Retinal pigment epithelial cell (primary cell): ENCODE results near the gene F2RL2.

Experiments used
- DNase-seq: peaks from one replicate; pipeline ENCODE4 v3.0.0-alpha.2; 2010; ENCODE audit warnings: low read depth
- H3K4me3 ChIP-seq: 2 replicates; pipeline ENCODE4 v1.5.1; 2011; ENCODE audit warnings: mild to moderate bottlenecking, low read length, control low read depth, moderate library complexity
- TF ChIP-seq, protein P1 (sequence below): conservative IDR thresholded peaks from 2 replicates; pipeline ENCODE4 v1.5.1; 2011; ENCODE audit warnings: low read depth, low read length, control low read depth, inconsistent platforms

The F2RL2 gene

GRCh38 chr5:76662521-76662920, 39.3 kb upstream of the F2RL2 start:
- TF ChIP-seq, protein P1, sequence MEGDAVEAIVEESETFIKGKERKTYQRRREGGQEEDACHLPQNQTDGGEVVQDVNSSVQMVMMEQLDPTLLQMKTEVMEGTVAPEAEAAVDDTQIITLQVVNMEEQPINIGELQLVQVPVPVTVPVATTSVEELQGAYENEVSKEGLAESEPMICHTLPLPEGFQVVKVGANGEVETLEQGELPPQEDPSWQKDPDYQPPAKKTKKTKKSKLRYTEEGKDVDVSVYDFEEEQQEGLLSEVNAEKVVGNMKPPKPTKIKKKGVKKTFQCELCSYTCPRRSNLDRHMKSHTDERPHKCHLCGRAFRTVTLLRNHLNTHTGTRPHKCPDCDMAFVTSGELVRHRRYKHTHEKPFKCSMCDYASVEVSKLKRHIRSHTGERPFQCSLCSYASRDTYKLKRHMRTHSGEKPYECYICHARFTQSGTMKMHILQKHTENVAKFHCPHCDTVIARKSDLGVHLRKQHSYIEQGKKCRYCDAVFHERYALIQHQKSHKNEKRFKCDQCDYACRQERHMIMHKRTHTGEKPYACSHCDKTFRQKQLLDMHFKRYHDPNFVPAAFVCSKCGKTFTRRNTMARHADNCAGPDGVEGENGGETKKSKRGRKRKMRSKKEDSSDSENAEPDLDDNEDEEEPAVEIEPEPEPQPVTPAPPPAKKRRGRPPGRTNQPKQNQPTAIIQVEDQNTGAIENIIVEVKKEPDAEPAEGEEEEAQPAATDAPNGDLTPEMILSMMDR, result no peak
- no peak overlapping the region for H3K4me3 ChIP-seq
- DNase-seq, result no peak

- DNase-seq, result no peak
- TF ChIP-seq, protein P1, result no peak
- no peak overlapping the region for H3K4me3 ChIP-seq
Observed at GRCh38 chr5:76660360-76660759, 37.2 kb upstream of the F2RL2 start.

- H3K4me3 ChIP-seq, result no peak overlapping the region
- no peak for DNase-seq
- TF ChIP-seq, protein P1, result no peak
Observed at GRCh38 chr5:76657683-76658311, 34.6 kb upstream of the F2RL2 start.

DNA sequence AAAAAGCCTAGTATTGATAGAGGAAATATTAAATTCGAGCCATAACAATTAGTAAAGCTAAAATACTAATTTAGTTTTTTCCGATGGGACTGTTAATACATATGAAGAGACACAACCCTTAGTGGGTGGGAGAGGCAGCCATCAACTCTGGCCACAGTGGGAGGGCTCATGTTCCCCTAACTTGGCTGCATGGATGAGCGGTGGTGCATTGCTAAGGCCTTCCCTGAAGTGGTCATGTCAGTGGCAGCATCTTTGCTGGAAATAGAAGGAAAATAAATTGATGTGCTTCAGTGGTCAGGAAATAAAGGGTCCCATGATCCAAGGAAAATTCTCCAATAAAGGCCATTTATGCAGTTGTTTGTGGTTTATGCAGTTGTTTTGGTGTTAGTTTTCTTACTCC, 33.9 kb upstream of the F2RL2 start:
- no peak overlapping the region for H3K4me3 ChIP-seq
- DNase-seq, result no peak
- TF ChIP-seq, protein P1, result no peak

DNA sequence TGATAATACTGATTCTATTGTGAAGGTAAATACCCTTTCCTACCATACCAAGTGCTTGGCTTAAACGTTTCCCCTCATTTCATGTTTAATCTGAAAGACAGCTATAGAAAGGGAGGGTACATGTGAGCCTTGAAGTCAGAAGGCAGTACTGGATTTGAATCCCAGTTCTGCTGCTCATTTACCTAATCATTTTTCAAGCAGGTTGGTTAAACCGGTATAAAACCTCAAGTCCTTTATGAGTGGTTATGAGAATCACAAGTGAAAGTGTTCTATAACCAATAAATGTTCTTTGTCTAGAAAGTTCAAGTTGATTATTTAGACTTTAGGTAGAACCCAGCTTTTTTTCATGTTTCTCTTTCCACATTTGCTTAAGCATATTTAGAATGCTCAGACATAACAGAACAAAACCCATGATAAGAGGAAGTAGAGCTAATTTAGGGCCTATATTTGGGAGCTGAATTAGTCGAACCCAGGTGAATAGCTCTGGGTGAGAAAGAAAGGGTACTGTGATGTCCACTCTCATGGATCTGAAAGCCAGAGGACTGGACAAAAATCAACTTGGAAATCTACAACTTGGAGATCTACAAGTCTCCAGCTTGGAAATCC, 29.7 kb upstream of the F2RL2 start:
- no peak overlapping the region for H3K4me3 ChIP-seq
- DNase-seq, result no peak
- TF ChIP-seq, protein P1, result no peak

GRCh38 chr5:76649140-76649539, 25.9 kb upstream of the F2RL2 start:
- no peak for DNase-seq
- TF ChIP-seq, protein P1, result no peak

GRCh38 chr5:76643371-76643770, 20.2 kb upstream of the F2RL2 start:
- TF ChIP-seq, protein P1, result no peak
- no peak for DNase-seq
- H3K4me3 ChIP-seq, result no peak overlapping the region

More at GRCh38 chr5:76649140-76649539, 25.9 kb upstream of the F2RL2 start:
- no peak overlapping the region for H3K4me3 ChIP-seq
